IPS-NIHi7 (cell line): ENCODE data around the gene STEAP1.
A peak's percentile ranks its signal among the peaks of the same experiment; 100 is the strongest.
"Not testable (repeated sequence)": the region's sequence is repeated elsewhere in the genome, so short reads cannot be mapped to it uniquely, and the experiment has no call there.

ENCODE experiments used
- DNase-seq: peaks from one replicate; pipeline ENCODE4 v3.0.0; 2012; ENCODE audit warnings: mixed read lengths; ENCODE audit errors: extremely low spot score

The STEAP1 gene

GRCh38 chr7:90173127-90173844, 19.0 kb downstream of the STEAP1 start:
- DNase-seq, result no peak

- DNase-seq, result no peak
These were observed 21.4 kb downstream of the STEAP1 start for GRCh38 chr7:90175667-90176066.

GRCh38 chr7:90176195-90176594, 21.9 kb downstream of the STEAP1 start:
- no peak for DNase-seq

DNA sequence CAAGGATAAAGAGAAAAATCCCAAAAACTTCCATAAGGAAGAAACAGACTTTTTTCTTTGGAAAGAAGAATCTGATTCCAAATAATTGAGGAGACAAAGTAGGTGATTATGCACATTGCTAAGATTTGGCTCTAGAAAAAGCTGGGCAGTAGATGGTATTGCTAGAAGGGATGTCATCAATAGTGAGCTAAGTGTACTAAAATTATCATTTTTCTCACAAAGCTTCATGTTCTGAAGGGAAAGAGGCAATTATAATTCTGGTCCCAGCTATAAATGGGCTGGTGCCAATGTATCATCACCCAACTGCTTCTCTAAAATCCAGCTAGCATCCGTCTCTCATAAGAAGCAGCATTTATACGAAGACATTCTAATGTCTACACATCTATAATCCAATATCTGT, 23.9 kb downstream of the STEAP1 start:
- DNase-seq, result no peak

- no peak for DNase-seq
These were observed 24.5 kb downstream of the STEAP1 start for GRCh38 chr7:90178679-90179278.

- DNase-seq, result no peak
These were observed 25.8 kb downstream of the STEAP1 start for GRCh38 chr7:90180011-90180585.

GRCh38 chr7:90180649-90181048, 26.4 kb downstream of the STEAP1 start:
- DNase-seq, result no peak

GRCh38 chr7:90181485-90181884, 27.2 kb downstream of the STEAP1 start:
- DNase-seq, result no peak

DNA sequence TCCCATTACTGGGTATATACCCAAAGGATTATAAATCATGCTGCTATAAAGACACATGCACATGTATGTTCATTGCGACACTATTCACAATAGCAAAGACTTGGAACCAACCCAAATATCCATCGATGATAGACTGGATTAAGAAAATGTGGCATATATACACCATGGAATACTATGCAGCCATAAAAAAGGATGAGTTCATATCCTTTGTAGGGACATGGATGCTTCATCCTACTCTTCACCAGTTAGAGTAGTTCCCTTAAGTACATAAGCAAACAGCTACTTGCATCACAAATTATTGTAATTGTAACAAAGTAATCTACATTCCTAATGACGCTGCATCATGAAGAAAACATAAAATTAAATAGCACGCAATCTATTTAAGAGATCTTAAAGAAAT, 32.0 kb downstream of the STEAP1 start:
- DNase-seq, result not testable (repeated sequence)

- no peak for DNase-seq
These were observed 33.3 kb downstream of the STEAP1 start for GRCh38 chr7:90187507-90188050.

GRCh38 chr7:90188281-90188680, 34.0 kb downstream of the STEAP1 start:
- no peak for DNase-seq

- no peak for DNase-seq
These were observed 36.7 kb downstream of the STEAP1 start for GRCh38 chr7:90190995-90191394.

- DNase-seq, result no peak
These were observed 37.4 kb downstream of the STEAP1 start for GRCh38 chr7:90191648-90192047.

DNA sequence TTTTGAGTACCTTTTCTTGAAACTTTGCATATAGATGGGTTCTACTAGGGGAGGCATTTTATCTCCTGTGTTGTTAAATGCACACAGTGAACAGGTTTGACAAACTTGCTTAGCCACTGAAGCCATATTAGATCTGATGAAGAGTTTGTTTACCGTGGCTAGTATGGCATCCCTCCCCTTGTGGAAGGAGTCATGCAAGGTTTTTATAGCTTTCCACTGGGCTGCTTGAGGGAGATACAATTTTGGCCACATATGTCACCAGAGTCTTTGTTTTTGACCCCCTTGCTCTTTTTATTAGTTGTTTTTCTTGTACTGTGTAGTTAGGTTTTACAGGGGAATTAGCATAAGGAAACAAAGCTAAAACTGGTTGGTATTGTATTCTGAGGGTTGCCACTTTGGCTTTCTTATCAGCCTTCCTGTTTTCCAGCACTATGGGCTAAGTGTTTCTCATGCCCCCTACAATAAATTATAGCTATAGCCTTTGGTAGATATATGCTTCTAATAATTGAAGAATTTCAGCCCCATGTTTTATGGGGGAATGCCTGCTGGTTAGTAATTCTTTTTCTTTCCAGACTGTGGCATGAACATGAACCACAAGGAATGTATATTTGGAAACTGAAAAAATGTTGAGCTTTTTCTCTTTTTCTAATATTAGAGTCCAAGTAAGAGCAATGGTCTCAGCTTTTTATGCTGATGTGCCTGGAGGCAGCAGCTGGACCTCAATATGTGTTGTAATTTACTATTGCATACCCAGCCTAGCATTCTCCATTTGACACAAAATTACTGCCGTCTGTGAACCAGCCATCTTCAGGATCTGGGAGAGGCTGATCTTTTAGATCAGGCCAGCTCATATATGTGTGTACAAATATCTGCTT, 38.8 kb downstream of the STEAP1 start:
- DNase-seq, result no peak

GRCh38 chr7:90194911-90195809, 40.9 kb downstream of the STEAP1 start:
- DNase-seq, result no peak

DNA sequence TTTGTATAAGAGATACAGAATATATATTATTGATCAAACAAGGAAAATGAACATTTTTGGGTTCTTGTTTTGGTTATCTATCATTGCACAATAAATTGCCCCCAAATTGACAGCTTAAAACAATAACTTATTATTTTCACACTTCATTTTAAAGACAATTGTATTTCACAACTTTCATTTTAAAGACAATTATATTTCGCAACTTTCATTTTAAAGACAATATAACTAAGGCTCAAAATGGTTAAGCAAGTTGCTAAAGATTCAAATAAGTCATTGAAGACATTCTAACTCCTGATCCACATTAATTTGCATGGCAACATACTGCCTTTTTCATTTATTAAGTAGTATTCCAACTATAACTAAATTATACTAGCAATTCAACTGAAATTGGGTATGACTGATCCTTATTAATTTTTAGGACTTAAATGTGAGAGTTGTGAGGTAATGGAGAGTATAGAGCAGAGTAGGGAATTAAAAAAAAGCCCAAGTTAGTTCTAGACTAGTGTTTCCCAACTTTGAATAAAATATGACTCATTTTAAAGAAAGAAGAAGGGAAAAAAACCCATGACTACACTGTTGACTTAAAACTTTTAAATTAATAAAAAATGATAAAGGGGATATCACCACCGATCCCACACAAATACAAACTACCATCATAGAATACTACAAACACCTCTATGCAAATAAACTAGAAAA, 47.4 kb downstream of the STEAP1 start:
- no peak for DNase-seq

DNA sequence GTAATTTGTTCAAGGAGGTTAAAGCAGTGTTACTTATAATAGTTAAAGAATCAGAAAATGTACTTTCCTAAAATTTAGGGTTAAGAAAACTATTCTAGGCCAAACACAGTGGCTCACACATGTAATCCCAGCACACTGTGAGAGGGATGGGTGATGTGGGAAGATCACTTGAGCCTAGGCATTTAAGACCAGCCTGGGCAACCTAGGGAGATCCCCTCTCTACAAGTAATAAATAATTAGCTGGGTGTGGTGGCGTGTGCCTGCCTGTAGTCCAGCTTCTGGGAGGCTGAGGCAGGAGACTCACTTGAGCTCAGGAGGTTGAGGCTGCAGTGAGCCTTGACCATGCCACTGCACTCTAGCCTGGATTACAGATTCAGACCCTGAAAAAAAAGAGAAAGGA, 53.7 kb downstream of the STEAP1 start:
- DNase-seq, result no peak

DNA sequence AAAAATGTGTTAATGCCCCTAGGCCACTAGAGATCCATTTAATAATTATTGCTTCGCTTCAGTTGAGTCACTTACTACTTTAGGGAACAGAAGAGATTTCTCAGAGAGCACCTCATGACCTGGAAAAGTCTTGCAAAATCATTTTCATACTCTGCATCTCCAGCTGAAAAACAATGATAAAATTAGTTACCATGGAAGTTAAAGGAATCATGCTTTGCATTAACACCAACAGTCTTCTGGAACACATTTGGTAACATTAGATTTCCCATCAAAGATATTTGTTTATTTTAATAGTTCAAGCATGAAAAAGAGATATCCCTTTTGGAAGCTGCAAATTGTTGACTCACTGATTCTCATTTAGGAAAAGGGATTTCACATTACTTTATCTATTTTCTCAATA, 55.5 kb downstream of the STEAP1 start:
- DNase-seq, result no peak

GRCh38 chr7:90210475-90210874, 56.2 kb downstream of the STEAP1 start:
- no peak for DNase-seq

DNA sequence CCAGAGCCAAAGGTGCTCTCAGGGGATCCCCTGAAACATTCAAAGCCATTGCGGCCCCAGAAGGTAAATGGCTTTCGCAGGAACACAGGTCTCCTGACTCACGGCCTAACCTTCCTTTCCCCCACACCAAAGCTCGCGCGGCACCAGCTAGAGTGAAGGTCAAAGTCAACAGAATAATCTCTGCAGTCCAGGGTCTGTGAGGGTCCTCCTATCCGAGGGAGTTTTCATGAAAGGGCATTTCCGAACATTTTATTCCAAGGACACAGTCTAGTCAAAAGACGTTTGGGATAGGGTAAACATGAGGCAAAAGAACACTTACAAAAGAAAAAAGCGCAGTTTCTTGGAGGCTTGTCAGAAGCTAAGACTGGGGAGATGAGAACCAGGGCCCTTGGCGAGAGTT, 56.7 kb downstream of the STEAP1 start:
- peak; percentile 9 for DNase-seq
